ENCODE data around the gene FARP1.

The FARP1 gene

DNA sequence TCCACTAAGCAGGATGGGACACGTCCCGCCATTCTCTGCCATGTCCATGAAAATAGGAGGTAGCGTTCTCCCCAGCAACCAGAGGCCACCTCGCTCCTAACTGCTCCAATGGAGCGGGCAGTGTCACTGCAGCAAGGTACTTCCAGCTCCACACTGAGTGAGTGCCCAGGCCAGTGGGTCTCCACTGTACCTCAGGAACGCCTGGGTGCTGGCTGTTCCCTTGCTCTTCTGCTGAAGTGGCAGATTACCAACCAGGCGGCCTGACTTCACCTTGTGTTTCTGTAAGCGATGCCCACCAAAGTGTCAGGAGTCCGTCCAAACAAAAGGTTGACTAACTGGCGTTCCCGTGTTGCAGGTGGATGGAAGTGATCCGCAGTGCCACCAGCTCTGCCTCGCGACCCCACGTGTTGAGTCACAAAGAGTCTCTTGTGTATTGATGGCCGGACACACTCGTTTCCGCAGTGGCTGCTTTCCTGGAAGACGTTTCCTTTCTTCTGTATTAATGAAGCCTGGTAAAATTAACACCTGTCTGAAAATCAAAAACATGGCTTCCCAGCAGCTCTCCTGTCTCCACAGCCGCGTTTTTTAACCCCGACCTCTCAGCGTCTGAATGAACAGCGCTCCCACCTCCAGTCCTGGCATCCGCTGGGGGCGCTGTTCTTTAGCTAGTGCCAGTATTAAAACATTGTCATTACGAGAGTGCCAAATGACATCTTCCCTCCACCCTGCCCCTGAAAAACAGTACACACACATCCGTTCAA lies 305.2 kb downstream of the FARP1 start:
- DNase-seq (ENCODE audit: low spot score), result peak; percentile 75

DNA sequence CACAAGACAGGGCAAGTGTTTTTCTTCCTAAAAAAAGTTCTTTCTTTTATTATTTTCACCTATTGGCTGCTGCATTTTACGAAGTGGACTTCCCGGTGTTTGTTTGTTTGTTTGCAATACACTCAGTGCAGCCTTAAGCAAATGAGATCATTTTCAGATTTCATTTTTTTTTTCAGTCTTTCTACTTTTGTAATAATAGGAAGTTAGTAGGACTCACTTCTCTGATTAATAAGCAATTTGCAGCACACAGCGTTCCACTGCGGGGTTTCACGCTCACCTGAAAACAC lies 305.7 kb downstream of the FARP1 start:
- no peak for DNase-seq (ENCODE audit: low spot score)

DNA sequence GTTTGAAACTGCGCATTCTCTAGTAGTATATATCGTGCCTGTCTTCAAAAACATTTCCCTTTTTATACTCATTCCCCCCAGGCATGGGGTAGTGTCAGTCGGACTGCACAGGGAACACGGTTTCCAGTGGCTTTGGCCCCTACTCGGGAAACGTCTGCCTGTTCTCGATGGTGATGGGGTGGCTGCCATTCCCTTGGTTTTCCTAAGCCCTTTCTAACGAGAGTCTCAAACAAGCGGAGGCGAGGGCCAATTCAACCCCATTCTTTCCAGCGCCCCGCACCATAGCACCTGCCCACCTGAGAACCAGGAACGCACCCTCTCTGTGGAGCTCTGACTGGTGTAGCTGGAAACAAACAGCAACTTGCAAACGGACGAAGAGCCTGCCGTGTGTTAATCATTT lies 306.4 kb downstream of the FARP1 start:
- DNase-seq (ENCODE audit: low spot score), result no peak

DNA sequence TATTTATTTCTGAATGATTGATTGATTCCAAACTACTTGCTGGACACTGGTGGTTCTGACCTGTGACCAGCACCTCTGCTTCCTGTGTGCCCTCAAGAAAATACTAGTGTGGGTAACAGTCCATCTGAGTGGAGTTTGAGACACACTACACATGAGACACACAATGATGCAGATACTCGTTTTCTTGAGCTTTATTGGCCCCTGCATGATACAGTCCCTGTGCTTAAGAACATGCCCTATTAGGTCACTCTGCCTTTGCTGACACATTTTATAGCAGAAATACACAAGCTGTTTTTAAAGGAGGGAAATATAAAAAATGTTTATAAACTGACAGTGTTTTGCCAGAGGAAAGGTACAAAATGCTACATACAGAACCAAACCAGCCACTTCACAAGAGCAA lies 307.1 kb downstream of the FARP1 start:
- no peak for DNase-seq (ENCODE audit: low spot score)

DNA sequence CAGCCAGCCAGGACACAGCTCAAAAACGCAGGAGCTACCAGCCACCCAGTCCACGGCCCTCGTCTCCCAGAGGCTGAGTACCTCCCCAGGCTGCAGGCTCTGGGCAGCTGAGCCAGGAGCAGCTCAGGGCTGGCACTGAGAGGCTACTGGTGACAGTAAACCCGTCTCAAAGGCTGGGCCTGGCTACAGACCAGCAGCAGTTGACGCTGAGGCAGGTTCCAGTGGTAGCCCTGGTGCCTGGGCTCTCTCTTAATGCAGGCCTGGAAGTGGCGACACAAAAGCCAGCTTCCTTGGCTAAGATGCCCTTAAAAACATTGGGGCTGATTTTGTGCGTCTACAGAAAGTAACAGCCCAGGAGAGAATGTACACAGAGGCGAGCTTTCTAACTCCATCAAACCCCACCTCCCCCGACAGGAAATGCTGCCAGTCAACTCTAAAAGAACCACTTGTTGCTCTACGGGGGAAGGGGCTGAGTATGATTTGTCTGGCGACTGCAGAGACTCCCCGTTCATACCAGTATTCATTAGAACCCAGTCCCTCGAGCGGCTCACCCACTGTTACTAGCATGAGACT lies 307.7 kb downstream of the FARP1 start:
- DNase-seq (ENCODE audit: low spot score), result peak; percentile 42

DNA sequence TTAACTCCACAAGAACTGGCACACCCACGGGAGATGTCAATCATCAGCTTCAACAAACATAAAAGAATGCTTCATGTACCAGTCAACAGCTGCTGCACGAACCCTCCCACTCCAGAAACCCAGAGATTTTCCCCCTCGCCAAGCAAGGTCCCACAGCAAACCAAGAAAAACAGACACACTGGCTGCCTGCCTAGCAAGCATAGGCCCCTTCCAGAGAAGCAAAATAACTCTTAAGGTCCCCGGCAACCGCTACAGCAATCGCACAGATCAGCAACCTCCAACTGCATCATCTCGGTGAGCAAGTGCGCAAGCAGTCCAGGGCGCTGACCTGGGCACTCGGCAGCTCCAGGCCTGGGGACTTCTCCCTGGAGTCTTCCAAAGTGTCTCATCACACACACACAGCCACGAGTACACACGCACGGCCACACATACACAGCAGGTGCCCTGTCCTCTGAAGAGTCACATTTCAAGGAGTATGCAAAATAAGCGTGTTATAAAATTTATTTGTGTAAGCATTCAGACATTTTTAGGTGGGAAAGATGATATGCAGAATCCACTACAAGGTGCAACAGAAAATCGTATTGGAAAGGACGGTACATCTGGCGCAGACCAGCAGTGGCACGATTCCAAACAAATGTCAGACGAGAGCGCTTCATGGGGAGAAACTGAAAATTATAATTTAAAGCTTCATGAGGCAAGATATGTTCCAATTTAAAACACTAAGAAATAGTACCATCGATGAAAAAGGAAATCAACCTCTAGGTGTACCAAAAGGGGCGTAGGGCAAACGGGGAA lies 309.0 kb downstream of the FARP1 start:
- peak; percentile 44 for DNase-seq (ENCODE audit: low spot score)

DNA sequence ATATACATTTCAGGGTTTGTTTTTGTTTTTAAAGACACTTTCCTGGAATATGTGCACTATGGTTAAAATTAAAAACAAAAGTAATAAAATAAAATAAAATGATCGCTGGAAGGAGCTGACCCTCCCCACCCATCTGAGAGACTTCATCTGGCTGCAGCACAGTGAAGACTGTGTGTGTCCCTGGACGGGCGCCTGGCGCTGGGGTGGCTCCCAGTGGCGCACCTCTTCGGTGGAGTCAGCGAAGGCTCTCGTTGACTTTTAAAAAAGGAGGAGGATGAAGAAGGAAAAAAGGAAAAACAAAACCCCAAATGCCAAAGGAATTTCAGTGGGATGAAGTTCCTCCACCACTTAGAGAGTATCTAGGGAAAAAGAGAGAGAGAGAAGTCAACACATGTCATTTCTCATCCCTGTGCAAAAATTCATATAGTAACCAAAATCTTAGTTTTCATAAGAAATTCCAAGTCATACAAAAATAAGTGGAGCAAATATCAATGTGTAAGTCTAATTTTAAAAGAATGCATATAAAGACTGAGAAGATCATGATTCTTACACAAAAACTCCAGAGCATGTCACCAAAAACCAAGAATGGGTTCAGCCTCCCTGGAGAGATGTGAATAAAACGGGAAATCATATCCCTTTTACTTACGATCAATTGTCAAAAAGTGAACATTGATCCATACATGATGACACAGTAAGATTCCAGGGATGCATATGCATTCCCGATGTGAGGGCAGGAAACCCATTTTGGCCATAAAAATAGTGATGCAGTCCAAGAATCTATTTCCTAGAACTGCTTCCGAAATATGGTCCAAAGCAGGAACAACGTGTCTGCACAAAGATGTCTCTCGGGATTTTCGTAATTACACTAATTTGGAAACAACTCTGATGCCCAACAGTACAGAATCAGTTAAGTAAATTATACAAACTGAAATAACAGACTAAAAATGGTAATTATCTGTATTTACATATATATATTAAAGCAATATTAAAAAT lies 310.3 kb downstream of the FARP1 start:
- no peak for DNase-seq (ENCODE audit: low spot score)

DNA sequence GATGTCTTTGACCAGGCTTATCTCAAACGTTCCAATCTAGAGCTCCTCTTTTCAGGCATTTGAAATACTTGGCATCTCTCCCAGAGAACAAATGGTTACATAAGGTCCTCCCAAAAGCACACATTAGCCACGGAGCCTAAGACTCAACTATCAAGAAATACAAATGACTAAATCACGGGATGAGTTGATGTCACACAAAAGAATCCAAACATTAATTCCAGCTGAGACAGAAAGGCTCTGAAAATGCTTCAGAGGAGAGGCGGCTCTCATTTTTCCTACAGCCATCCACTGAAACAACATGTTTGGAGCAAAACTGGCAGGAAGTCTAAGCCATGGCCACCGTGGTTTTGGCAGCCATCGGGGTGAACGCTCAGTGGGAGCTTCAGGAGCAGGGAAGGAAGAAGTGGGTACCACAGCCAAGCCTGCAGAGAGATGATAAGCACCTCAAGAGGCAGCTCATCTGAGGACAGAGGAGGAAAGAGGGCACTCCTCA lies 311.5 kb downstream of the FARP1 start:
- peak; percentile 74 for DNase-seq (ENCODE audit: low spot score)

DNA sequence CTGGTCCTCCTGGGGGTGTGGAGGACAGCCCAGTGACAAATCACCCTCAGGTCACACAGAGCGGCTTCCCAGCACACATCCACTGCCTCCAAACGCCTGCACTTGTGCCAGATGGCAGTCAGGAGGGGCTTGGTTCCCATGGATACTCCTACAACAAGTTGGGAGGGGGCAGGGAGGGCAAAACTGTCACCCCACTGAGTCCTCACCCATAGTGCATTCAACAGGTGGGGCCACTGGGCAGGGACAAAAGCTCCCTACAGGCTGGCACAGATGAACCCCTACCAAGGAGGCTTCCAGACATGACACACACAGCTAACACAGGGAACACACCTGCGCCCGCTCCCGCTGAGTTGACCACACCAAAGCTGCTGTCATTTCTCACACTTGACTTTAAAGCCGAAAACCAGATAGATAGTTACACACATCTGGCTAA lies 313.5 kb downstream of the FARP1 start:
- no peak for DNase-seq (ENCODE audit: low spot score)

DNA sequence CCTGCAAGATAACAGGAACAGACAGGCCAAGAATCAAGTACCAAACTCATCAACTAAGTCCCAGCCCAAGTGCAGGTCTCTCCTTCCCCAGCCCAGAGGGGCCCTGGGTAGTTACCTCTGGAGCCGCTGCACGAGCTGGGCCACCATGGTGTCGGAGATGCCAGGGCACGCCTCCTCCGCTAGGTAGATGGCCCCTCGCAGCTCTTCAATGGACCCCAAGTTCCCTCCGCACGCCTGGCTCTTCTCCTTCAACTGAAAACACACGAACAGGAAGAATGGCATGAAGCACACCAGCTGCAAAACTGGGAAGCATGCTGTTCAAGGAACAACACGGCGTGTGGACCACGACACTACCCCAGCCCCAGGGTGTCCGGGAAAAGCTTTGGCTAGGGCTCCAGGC lies 314.2 kb downstream of the FARP1 start:
- DNase-seq (ENCODE audit: low spot score), result no peak

DNA sequence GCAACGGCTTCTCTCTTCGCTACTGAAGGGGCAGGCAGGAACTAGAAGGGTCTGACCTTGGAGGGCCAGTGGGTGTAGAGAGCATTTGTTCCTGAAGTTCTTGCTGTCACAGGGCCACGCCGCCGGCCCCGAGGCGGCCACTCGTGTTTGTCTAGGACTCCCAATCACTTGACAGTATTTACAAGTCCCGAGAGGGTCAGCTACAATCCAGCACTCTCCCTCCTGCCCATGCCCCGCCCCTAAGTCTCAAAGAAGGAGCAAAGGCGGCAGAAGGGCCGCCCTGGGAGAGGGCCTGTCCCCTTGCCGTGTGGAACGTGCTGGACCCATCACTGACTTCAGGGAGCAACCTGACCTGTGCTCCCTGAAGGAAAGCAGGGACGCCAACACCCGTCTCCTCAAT lies 315.5 kb downstream of the FARP1 start:
- no peak for DNase-seq (ENCODE audit: low spot score)

DNA sequence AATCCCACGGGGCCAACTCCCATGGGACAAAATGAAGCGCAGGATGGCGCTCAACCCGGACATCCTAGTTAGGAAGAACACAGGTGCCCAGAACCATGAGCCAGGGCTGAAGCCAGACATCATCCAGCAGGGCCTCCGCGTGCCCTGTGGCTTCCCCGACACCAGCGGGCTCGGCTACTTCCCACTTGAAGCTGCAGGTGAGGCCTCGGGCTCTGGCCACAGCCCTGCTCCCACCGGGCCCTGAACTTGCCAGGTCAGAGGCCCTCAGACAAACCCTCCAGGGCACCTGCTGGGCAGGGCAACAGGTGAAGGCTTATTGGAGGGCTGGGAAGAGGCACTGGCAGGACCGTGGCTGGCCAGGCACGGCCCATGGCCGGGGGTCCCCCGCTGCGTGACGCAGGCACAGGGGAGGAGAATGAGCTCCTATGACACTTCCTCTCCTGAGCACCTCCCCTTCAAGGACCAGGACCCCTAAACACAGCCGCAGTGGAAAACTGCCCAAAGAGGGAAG lies 316.3 kb downstream of the FARP1 start:
- no peak for DNase-seq (ENCODE audit: low spot score)

DNA sequence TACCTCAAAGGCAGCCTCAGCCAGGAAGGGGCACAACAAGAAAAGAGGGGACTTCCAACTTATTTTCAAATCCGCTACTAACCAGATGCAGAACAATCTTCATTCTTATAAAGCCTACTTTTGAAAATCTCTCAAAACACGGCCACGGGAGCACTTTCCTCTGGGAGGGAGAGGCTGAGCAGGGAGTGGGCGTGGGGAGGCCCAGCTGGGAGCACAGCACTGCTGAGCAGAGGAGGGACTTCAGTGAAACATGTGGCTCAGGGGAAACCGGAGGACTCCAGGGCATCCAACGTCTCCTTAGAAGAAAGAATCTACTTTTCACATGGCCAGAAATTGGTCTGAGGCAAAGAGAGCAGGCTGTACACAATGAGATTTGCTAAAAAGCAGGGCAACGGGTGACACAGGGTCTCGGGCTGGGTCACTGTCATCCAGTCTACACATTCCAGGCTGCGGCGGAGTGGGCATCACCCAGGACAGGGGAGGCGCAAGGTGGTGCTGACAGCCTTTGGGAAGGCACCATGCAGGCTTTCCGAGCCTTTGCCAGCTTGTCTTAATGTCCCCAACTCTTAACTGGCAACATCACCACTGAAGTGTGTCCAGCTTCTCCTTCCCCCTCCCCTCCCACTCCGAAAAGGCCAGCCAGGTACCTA lies 317.0 kb downstream of the FARP1 start:
- no peak for DNase-seq (ENCODE audit: low spot score)

DNA sequence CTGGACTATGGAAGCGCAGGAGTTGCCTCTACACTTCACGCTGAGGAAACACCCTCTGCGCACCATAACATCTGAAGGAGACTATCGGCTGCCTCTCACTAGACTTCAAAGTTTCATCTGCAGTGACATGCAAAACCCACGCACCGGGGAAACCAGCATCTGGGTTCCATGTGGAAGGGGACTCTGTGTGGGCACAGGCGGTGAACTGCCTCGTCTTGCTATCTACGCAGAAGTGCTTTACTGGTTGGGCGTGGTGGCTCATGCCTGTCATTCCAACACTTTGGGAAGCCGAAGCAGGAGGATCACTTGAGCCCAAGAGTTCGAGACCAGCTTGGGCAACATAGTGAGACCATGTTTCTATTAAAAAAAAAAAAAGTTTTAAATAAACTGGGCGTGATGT lies 317.6 kb downstream of the FARP1 start:
- DNase-seq (ENCODE audit: low spot score), result no peak

DNA sequence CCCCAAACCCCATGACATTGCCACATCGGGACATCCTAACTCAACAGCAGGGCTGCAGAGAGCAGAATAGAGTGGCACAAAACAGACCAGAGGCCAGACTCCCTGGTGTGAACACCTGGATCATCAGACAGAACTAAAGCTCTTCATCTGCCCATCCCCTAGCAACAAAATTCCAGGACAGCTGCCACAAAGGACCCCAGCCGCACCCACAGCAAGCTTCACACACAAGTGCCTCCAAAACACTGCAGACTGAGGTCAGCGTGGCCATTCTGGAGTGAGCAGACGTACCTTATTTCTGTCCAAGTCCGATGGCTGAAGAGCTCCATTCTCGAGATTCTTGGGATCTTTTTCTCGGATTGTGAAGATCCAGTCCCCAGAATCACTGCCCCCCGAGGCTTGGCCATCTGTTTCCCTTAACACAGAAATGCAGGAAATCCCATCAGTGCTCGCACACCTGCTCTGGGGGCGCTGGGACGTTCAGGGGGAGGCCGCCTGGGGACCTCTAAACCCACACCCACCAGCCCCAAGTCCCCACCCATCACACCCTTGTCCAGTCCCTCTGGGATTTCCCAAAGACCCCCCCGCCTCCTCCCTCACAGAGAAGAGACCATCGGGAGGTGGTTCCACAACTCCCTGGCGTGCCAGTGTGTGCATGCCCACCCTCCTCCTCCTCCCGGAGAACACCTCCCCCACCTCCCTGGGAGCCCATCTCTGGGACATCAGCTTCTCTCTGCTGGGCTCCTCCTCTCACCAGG lies 318.8 kb downstream of the FARP1 start:
- DNase-seq (ENCODE audit: low spot score), result no peak

DNA sequence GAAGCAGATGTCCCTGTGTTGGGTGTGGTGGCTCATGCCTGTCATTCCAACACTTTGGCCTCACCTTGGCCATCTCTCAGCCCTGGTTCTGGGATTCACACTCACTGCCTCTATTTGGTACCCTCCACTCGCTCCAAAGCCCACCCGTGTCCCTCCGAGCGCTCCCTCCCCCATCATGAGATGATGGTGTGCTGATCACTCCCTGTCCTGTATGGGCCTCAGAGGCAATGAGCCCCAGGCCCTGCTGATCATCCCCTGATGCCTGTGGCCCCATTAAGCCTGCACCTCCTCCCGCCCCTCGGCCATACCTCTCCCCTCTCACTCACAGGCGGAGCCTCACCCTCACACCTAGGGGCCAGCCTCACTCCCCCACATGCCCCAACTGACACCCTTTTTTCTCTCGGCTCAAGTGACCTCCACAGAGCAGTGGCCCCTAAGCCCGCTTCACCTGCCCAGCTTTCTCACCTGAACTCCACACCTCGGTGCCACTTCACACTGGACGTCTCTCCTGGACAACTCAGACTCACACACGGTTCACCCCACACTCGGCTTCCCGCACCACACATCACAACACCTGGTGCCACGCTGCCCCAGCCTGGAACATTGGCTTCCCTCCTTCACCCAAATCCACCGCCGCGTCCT lies 319.5 kb downstream of the FARP1 start:
- no peak for DNase-seq (ENCODE audit: low spot score)

DNA sequence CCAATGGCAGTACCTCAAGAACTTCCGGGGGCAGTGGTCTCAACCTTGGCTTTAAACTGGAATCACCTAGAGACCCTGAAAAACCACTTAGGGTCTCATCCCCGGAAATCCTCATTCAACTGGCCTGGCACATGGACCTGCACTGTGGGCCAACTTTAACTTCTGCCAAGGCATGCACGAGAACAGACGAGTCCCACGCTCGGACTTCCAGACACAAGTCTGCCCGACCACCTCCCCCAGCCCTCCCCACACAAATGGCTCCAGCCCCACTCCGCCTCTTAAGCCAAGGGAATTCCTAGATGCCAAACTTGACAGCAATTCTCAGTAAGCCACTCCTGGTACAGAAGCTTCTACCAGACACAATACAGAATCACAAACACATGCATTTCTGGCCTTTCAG lies 320.1 kb downstream of the FARP1 start:
- DNase-seq (ENCODE audit: low spot score), result no peak

DNA sequence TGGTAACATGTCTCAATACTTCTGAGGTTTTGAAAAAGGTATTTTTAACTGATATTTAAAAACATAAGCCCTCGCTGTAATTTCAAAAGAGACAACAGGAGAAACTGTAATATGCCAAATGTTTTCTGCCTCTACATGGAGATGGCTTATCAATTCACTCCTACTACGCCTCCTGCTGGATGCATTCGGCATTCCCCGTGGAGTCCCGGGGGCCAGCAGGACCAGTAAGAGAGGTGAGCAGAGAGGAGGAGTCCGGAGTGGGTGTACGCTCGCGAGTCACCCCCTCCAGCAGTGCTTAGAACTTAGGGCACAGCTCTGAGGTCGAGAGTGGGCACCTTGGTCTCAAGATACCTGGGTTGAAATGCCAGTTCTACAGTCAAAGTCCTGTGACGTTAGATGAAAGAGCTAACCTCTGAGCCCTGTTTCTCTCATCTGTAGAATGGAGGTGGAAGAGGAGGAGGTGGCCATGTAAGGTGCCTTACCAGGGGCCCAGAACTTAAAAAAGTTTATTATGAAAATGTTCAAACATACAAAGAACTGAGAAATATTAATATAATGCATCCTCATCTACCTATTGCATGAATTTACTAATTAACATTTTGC lies 323.8 kb downstream of the FARP1 start:
- no peak for DNase-seq (ENCODE audit: low spot score)

DNA sequence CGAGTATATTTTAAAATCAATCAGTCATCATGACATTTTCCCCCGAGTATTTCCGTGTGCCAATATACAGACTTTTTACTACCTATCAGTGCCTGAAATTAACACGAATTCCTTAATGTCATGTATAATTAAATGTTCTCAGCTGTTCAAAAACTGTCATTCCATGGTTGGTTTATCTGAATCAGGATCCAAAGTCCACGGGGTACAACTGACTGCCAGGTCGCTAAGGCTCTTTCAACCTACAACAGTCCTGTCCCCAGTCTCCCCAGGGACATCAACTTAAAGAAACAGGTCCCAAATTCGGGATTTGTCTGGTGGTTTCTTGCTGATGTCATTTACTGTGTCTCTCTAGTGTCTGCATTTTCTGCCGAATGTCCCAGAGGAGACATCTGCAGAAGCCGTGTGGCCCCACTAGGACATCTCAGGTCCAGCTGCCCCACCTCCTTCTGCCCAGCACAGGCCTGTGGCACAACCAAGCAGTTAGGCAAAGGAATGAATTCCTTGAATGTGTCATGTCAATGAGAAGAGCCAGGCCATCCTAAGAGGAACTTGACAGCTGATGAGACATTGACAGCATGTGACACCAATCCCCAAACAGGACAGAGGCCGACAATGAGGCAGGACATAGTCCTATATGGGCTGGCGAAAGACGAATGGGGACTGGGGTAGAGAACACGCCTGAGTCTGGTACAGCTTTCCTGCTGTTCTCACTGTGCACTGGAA lies 324.5 kb downstream of the FARP1 start:
- no peak for DNase-seq (ENCODE audit: low spot score)

Measured in pons (tissue), 1 donor.